NB4 (cell line): Measurements from ENCODE around the gene COL4A1.

Experiments used
- CTCF ChIP-seq: IDR thresholded peaks from one replicate; pipeline ENCODE4 v1.5.1; 2012; ENCODE audit warnings: low read depth, low read length
- MAX ChIP-seq: IDR thresholded peaks from 2 replicates; pipeline ENCODE4 v1.6.1; 2011; ENCODE audit warnings: low read depth, low read length
- MYC ChIP-seq: IDR thresholded peaks from 2 replicates; pipeline ENCODE4 v1.6.1; 2011; ENCODE audit warnings: low read depth, low read length
- POLR2A ChIP-seq: IDR thresholded peaks from 2 replicates; pipeline ENCODE4 v1.6.1; 2011; ENCODE audit warnings: mild to moderate bottlenecking; ENCODE audit not compliant: insufficient read length; ENCODE audit errors: extremely low read depth

GRCh38 chr13:110217811-110218210, 89.1 kb downstream of the COL4A1 start:
- no peak for TF ChIP-seq POLR2A
- no peak for TF ChIP-seq CTCF
- TF ChIP-seq MYC, result no peak
- no peak for TF ChIP-seq MAX
